AG04450 (cell line): Measurements from ENCODE around the gene RASGRF2. TPM values are rescaled to one million over a fixed set of nuclear protein-coding genes. Genes with fewer than 3 reads are reported as not detected.

Experiments
- CTCF ChIA-PET: fragments of 300-600, 350-600 bp; formaldehyde crosslinking; extraction: SDS; loops from one replicate; lab custom pipeline; 2022; ENCODE audit warnings: antibody characterized with exemption, inconsistent platforms; lab: Charles Lee
- POLR2A ChIA-PET: fragments of 350-600 bp; formaldehyde crosslinking; extraction: SDS; loops from one replicate; lab custom pipeline; 2021; ENCODE audit warnings: antibody characterized with exemption, inconsistent platforms; lab: Yijun Ruan, JAX
- DNase-seq: peaks from one replicate; pipeline ENCODE4 v3.0.0-alpha.2; 2011; ENCODE audit warnings: low read depth, low spot score
- H3K27ac ChIP-seq: one replicate; pipeline ENCODE4 v1.5.1; 2012; ENCODE audit warnings: low read depth, low read length, control low read depth
- H3K27me3 ChIP-seq: one replicate; pipeline ENCODE4 v1.6.0; 2012; ENCODE audit warnings: low read length; ENCODE audit not compliant: control insufficient read depth, insufficient read depth
- H3K4me3 ChIP-seq: 2 replicates; pipeline ENCODE4 v1.5.1; 2011; ENCODE audit warnings: mild to moderate bottlenecking, low read depth, low read length, control low read depth
- H3K9me3 ChIP-seq: 2 replicates; pipeline ENCODE4 v1.5.1; 2012; ENCODE audit warnings: low read length; ENCODE audit not compliant: control insufficient read depth, insufficient read depth
- polyA plus RNA-seq: library from polyadenylated mRNA; depleted of rRNA; stranded (reverse); fragments of >200 nt; gene quantifications from 2 replicates; pipeline ENCODE4 v1.2.3, GENCODE V29; 2011
- TF ChIP-seq, protein P1 (sequence below): IDR thresholded peaks from 2 replicates; pipeline ENCODE4 v1.5.1; 2011; ENCODE audit warnings: low read depth, low read length, control low read depth, inconsistent platforms

RASGRF2 gene
- polyA plus RNA-seq, 1 experiment = 19.5 TPM

DNA sequence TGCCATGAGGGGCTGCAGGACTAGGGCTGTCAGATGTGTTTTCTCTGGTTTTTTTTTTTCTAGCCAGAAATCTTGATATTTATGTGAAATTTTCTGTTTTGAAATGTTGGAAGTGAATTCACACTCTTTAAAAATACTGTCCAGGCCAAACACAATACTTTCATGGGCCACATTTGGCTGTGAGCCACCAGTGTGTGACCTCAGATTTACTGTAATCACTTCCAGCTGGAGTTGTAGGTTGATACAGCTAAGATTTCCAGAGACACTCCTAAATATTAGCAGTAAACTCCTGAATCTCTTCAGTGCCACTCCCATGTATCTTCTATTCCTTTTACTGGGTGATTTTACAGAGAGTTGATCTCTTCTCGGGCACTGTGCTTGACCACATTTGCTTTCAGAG, 180.8 kb downstream of the RASGRF2 start:
- no peak overlapping the region for H3K27ac ChIP-seq
- H3K9me3 ChIP-seq = no peaks in the 10 kb centered on the region
- ChIA-PET CTCF (no interaction called here), POLR2A (interaction anchor here (0.7 kb wide), 1 partner anchor 416 kb away, joined by 3 read pairs; no protein-coding TSS in a partner anchor)
- no peaks in the 10 kb centered on the region for H3K27me3 ChIP-seq
- no peak overlapping the region for H3K4me3 ChIP-seq
- peak; percentile 32 for DNase-seq
- TF ChIP-seq, protein P1, sequence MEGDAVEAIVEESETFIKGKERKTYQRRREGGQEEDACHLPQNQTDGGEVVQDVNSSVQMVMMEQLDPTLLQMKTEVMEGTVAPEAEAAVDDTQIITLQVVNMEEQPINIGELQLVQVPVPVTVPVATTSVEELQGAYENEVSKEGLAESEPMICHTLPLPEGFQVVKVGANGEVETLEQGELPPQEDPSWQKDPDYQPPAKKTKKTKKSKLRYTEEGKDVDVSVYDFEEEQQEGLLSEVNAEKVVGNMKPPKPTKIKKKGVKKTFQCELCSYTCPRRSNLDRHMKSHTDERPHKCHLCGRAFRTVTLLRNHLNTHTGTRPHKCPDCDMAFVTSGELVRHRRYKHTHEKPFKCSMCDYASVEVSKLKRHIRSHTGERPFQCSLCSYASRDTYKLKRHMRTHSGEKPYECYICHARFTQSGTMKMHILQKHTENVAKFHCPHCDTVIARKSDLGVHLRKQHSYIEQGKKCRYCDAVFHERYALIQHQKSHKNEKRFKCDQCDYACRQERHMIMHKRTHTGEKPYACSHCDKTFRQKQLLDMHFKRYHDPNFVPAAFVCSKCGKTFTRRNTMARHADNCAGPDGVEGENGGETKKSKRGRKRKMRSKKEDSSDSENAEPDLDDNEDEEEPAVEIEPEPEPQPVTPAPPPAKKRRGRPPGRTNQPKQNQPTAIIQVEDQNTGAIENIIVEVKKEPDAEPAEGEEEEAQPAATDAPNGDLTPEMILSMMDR = no peak

- Histone ChIP-seq H3K4me3 (no peak overlapping the region), H3K27me3 (no peaks in the 10 kb centered on the region), H3K27ac (no peak overlapping the region), H3K9me3 (no peaks in the 10 kb centered on the region)
- TF ChIP-seq, protein P1 = no peak
- ChIA-PET CTCF (interaction anchor here (0.8 to 0.9 kb wide), 2 partner anchors 34 to 65 kb away, joined by 3 read pairs; no protein-coding TSS in a partner anchor), POLR2A (interaction anchor here (0.6 kb wide), 1 partner anchor 1023 kb away, joined by 3 read pairs; no protein-coding TSS in a partner anchor)
- no peak for DNase-seq
Observed at GRCh38 chr5:81142108-81142507, 181.9 kb downstream of the RASGRF2 start.

DNA sequence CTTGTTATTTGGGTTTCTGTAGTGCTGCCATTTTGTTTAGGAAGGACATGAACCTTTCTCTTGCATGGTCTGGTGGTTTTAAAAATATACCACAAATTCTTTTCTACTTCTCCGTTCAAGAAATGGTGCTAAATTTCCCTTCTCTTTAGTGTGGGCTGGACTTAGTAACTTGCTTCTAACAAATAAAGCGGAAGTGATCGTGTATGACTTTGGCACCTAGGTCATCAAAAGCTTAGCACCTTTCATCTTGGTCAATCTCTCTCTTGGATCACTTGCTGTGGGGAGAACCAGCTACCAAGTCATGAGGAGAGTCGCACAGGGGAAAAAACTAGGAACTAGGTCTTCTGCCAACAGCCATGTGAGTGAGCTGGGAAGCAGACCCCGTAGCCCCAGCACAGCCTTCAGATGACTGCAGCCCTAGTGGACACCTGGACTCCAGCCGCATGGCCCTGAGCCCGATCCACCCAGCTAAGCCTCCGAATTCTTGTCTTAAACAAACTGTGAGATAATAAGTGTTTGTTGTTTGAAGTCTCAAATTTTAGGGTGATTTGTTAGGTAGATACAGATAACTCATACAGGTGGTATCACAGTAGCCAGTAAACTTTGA, 185.3 kb downstream of the RASGRF2 start:
- POLR2A ChIA-PET = no interaction called here
- no peak for DNase-seq
- Histone ChIP-seq H3K9me3 (no peaks in the 10 kb centered on the region), H3K27ac (no peak overlapping the region), H3K27me3 (no peaks in the 10 kb centered on the region), H3K4me3 (no peak overlapping the region)
- TF ChIP-seq, protein P1 = no peak
- CTCF ChIA-PET = interaction anchor here (0.7 to 0.9 kb wide), 2 partner anchors 37 to 49 kb away, joined by 3 to 4 read pairs; no protein-coding TSS in a partner anchor

GRCh38 chr5:81146031-81146430, 185.9 kb downstream of the RASGRF2 start:
- no peak for DNase-seq
- Histone ChIP-seq H3K27ac (no peak overlapping the region), H3K27me3 (no peaks in the 10 kb centered on the region), H3K4me3 (no peak overlapping the region), H3K9me3 (no peaks in the 10 kb centered on the region)
- CTCF ChIA-PET = interaction anchor here (0.7 to 1.3 kb wide), 3 partner anchors 38 to 49 kb away, joined by 3 to 4 read pairs (median 3); no protein-coding TSS in a partner anchor
- POLR2A ChIA-PET = no interaction called here
- TF ChIP-seq, protein P1 = no peak
